ENCODE measurements around the gene SIL1. TPM values are rescaled to one million over a fixed set of nuclear protein-coding genes. Genes with fewer than 3 reads are reported as not detected.
A peak's percentile ranks its signal among the peaks of the same experiment; 100 is the strongest.

The SIL1 gene
- total RNA-seq, 1 donor from 2014 or later, result 40.9 TPM

DNA sequence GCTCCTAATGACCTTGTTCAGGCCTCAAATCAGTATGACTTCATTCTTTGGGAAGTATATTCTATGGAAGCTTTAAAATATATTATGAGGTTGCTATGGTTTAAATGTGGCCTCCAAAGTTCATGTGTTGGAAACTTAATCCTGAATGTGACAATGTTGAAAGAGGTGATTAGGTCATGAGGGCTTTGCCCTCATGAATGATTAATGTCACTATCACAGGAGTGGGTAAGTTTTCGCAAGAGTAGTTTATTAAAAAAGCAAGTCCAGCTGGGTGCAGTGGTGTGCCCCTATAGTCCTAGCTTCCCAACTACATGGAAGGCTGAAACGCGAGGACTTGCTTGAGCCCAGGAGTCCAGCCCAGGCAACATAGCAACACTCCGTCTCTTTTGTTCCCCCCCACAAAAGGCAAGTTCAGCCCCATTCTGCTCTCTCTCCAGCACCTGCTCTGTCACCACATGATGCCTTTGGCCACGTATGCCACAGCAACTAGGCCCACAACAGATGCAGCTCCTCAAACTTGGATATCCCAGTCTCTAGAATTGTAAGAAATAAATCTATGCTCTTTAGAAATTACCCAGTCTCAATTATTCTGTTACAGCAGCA, 105.3 kb downstream of the SIL1 start:
- Mint-ChIP-seq H3K36me3 (peaks cover 9% of the 10 kb centered on the region), H3K4me1 (ENCODE audit: unreplicated experiment) (peaks cover 39% of the 10 kb centered on the region), H3K9me3 (no peaks in the 10 kb centered on the region), H3K27me3 (no peaks in the 10 kb centered on the region), H3K4me3 (peak overlapping the region; percentile 10), H3K27ac (no peak overlapping the region)
- TF ChIP-seq, protein P1, sequence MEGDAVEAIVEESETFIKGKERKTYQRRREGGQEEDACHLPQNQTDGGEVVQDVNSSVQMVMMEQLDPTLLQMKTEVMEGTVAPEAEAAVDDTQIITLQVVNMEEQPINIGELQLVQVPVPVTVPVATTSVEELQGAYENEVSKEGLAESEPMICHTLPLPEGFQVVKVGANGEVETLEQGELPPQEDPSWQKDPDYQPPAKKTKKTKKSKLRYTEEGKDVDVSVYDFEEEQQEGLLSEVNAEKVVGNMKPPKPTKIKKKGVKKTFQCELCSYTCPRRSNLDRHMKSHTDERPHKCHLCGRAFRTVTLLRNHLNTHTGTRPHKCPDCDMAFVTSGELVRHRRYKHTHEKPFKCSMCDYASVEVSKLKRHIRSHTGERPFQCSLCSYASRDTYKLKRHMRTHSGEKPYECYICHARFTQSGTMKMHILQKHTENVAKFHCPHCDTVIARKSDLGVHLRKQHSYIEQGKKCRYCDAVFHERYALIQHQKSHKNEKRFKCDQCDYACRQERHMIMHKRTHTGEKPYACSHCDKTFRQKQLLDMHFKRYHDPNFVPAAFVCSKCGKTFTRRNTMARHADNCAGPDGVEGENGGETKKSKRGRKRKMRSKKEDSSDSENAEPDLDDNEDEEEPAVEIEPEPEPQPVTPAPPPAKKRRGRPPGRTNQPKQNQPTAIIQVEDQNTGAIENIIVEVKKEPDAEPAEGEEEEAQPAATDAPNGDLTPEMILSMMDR (conservative IDR thresholded peaks at IDR 0.05), result no peak
- DNase-seq (ENCODE audit: extremely low spot score, unreplicated experiment), result no peak

DNA sequence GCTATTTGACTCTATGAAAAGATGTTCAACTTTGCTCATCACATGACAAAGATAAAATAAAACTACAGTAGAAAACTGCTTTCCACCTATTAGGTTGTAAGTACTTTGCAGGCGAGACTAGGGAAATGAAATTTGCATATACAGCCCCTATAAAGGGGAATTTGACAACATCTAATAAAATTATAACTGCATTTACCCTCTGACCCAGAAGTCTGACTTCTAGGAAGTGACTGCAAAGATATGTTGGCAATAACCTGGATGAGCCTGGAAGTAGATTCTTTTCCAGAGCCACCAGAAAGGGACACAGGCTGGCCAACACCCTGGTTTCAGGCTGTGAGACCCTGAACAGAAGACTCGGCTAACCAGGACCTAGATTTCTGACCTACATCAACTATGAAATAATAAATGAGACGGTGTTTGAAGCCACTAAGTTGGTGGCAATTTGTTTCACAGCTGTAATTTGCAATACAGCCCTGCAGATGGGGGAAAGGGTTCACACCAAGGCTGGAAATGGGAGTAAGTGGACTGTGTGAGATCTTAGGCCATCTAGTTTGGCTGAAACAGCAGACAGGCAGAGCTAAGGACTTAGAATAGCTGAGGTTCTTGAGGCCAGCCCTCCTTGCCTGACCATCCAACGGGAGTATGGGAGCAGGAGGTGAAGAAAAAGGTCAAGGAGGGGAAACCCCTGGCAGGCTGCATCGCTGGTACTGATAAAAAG, 106.6 kb downstream of the SIL1 start:
- H3K4me1 Mint-ChIP-seq (ENCODE audit: unreplicated experiment), result peaks cover 39% of the 10 kb centered on the region
- TF ChIP-seq, protein P1 (conservative IDR thresholded peaks at IDR 0.05), result peak; percentile 34
- DNase-seq (ENCODE audit: extremely low spot score, unreplicated experiment), result no peak
- H3K27me3 Mint-ChIP-seq, result no peaks in the 10 kb centered on the region
- H3K36me3 Mint-ChIP-seq, result peaks cover 9% of the 10 kb centered on the region
- no peak overlapping the region for H3K4me3 Mint-ChIP-seq
- no peaks in the 10 kb centered on the region for H3K9me3 Mint-ChIP-seq
- no peak overlapping the region for H3K27ac Mint-ChIP-seq

DNA sequence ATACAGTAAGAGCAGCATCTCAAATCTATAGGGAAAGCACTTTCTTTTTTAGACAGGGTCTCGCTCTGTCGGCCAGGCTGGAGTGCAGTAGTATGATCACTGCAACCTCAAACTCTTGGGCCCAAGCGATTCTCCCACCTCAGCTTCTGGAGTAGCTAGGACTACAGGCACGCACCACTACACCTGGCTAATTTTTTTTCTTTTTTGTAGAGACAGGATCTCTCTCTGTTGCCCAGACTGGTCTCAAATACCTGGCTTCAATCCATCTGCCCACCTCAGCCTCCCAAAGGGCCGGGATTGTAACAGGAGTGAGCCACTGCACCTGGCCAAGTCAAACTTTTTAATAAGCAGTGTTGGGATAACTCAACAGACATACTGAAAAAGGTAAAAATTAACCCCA, 107.6 kb downstream of the SIL1 start:
- Mint-ChIP-seq H3K4me1 (ENCODE audit: unreplicated experiment) (peaks cover 39% of the 10 kb centered on the region), H3K36me3 (peaks cover 11% of the 10 kb centered on the region), H3K27ac (no peak overlapping the region), H3K4me3 (no peak overlapping the region), H3K9me3 (peaks cover 2% of the 10 kb centered on the region), H3K27me3 (no peaks in the 10 kb centered on the region)
- DNase-seq (ENCODE audit: extremely low spot score, unreplicated experiment), result no peak
- TF ChIP-seq, protein P1 (conservative IDR thresholded peaks at IDR 0.05), result no peak

DNA sequence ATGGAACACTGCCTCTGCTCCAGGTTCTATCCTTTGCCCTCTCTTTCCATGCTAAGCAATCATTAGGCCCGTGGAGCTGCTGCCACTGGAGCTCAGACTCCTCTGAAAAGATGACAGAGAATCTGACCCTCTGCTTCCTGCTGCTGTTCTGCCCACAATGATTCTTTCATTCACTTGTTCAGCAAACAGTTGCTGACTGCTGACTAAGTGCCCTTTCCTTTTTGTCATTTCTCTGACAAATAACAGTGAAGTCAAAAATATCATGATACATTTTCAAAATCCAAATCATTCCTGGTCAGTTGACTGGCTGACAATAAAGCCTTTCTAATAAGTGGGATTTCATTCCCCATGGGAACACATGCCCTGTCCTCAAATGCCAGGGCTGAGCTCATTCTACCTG, 110.1 kb downstream of the SIL1 start:
- no peak for DNase-seq (ENCODE audit: extremely low spot score, unreplicated experiment)
- Mint-ChIP-seq H3K36me3 (peaks cover 19% of the 10 kb centered on the region), H3K27ac (no peak overlapping the region), H3K27me3 (no peaks in the 10 kb centered on the region), H3K9me3 (peaks cover 6% of the 10 kb centered on the region), H3K4me3 (no peak overlapping the region), H3K4me1 (ENCODE audit: unreplicated experiment) (peaks cover 29% of the 10 kb centered on the region)
- TF ChIP-seq, protein P1 (conservative IDR thresholded peaks at IDR 0.05), result no peak

DNA sequence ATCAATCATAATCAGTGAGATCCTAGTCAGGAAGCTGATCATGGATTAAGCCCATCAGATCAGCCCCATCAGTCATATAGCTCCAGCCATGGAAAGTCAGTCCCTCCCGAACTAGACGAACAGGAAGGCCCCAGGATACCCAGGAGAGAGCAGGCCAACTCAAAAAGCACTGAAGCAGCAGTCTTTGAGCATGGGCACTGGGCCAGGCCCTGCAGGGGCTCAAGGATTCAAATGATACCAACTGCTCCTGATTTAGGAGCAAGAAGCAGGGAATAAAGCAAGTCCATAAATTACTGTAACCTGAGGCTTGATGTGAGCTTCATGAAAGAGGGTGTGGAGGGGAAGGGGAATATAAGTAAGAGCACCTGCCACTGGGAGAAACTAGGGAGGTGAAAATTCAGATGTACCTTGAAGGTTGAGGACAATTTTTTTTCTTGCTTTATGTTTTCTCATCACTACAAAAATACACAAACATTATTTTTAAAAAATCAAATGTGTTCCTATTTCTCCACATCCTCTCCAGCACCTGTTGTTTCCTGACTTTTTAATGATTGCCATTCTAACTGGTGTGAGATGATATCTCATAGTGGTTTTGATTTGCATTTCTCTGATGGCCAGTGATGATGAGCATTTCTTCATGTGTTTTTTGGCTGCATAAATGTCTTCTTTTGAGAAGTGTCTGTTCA, 115.2 kb downstream of the SIL1 start:
- Mint-ChIP-seq H3K4me3 (no peak overlapping the region), H3K36me3 (peaks cover 14% of the 10 kb centered on the region), H3K27me3 (no peaks in the 10 kb centered on the region), H3K9me3 (peaks cover 6% of the 10 kb centered on the region), H3K27ac (no peak overlapping the region), H3K4me1 (ENCODE audit: unreplicated experiment) (peaks cover 19% of the 10 kb centered on the region)
- DNase-seq (ENCODE audit: extremely low spot score, unreplicated experiment), result no peak
- TF ChIP-seq, protein P1 (conservative IDR thresholded peaks at IDR 0.05), result no peak

Measured in type B pancreatic cell (in vitro differentiated cells).